ENCODE measurements around the gene KIFC3.

The KIFC3 gene

DNA sequence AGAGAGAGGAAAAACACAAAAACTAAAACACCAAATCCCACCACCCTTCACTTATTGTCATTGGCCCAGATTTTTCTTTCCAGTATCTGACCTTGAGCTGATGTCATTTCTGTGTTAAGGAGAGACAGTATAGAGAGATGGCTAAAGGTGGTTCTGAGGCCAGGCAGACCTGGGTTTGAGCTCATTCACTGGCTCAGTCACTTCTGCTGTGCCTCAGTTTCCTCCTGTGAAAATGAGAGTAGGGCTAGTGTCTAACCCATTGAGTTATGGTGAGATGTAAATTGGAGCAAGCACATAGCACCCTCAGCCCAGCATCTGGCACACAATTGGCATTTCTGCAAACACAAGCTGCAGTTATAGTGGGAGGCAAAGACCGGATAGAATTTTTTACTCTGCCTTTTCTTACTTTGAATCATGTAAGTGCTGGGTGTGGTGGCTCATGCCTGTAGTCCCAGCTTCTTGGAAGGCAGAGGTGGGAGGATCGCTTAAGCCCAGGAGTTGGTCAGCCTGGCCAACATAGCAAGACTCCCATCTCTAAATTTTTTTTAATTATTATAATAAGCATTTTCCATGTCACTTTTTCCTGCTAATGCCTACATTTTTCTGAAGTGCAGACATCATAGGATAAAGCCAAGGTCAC, 6.4 kb upstream of the KIFC3 start:
- no peak for DNase-seq (ENCODE audit: low read depth, low spot score)
- in situ Hi-C loops (cut with HindIII; ENCODE audit: low sequenced_read_pairs): no loop called here
- peak overlapping the region; percentile 9 for H3K4me3 ChIP-seq (ENCODE audit: low read depth, low read length)
- TF ChIP-seq CTCF (IDR thresholded peaks at IDR 0.05; ENCODE audit: low read depth, low read length): no peak

DNA sequence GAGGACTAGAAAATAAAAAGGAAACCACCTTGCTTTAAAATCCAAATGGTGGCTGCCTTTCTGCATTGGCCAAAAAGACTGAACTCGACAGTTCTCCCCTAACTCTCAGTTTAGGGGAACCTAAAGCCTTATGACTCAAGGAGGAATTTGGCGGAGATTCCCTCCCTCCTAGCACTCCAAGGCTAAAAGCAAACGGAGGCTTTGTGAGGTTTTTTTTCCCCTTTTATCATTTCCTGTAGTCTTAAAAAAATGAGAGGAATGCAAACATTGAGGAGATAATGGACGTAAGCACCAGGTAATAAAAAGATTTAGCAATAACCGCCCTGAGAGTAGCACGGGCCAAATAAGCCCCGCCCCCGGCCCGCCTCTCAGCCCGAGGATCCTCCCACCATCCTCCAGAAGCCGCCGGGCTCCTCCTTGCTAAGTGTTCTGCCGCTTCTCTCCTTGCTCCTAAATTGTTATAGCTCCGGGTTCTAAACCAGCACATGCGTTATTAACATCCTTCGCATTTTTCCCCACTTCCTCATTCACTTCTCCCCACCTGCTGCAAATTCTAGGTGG, 5.8 kb upstream of the KIFC3 start:
- TF ChIP-seq CTCF (IDR thresholded peaks at IDR 0.05; ENCODE audit: low read depth, low read length): no peak
- peak overlapping the region; percentile 9 for H3K4me3 ChIP-seq (ENCODE audit: low read depth, low read length)
- DNase-seq (ENCODE audit: low read depth, low spot score): peak; percentile 87
- in situ Hi-C loops (cut with HindIII; ENCODE audit: low sequenced_read_pairs): no loop called here

DNA sequence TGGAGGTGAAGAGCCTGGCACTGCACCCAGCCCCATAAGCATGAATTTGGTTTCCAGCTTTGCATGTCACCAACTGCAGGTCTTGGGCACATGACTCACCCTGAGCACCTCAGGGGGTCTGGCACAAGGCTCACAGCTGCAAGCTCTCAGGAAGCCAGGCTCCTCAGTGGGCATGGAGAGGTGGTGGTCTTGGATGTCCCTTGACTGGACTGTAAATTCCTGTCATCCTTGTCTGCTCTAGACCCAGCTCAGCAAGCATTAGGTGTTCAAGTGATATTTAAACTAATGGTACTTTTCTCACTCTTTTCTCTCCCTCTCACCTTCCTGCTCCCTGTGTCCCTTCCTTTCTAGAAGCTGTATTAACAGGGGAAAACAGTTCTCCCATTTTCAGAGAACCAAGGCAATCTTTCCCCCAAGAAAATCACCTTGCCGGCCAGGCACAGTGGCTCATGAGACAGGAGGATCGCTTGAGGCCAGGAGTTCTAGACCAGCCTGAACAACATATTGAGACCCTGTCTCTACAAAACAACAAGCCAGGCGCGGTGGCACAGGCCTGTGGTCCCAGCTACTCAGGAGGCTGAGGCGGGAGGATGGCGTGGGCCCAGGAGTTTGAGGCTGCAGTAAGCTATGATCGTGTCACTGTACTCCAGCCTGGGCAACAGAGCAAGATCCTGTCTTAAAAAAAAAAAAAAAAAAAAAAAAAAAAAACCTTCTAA, 5.1 kb upstream of the KIFC3 start:
- H3K4me3 ChIP-seq (ENCODE audit: low read depth, low read length): no peak overlapping the region
- no peak for TF ChIP-seq CTCF (IDR thresholded peaks at IDR 0.05; ENCODE audit: low read depth, low read length)
- DNase-seq (ENCODE audit: low read depth, low spot score): peak; percentile 64
- in situ Hi-C loops (cut with HindIII; ENCODE audit: low sequenced_read_pairs): no loop called here

DNA sequence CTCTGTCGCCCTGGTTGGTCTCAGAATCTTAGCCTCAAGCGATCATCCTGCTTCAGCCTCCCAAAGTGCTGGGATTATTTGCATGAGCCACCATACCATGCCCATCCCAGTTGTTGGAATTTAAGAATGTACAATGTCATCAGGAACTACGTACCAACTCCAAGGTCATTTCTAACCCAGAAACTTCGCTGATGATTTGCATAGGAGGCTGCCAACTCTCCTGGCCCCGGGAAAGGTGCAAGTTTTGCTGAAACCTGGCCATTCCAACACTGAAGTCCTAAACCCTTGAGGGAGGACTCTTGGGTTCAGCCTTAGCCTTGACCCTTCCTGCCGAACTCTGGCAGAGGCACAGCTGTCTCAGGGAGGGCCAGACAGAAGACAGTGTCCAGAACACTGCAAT, 2.9 kb upstream of the KIFC3 start:
- in situ Hi-C loops (cut with HindIII; ENCODE audit: low sequenced_read_pairs): no loop called here
- no peak for DNase-seq (ENCODE audit: low read depth, low spot score)
- H3K4me3 ChIP-seq (ENCODE audit: low read depth, low read length): no peak overlapping the region
- no peak for TF ChIP-seq CTCF (IDR thresholded peaks at IDR 0.05; ENCODE audit: low read depth, low read length)

GRCh38 chr16:57804111-57804837, 2.0 kb upstream of the KIFC3 start:
- in situ Hi-C loops (cut with HindIII; ENCODE audit: low sequenced_read_pairs): no loop called here
- no peak overlapping the region for H3K4me3 ChIP-seq (ENCODE audit: low read depth, low read length)
- DNase-seq (ENCODE audit: low read depth, low spot score): no peak
- TF ChIP-seq CTCF (IDR thresholded peaks at IDR 0.05; ENCODE audit: low read depth, low read length): no peak

DNA sequence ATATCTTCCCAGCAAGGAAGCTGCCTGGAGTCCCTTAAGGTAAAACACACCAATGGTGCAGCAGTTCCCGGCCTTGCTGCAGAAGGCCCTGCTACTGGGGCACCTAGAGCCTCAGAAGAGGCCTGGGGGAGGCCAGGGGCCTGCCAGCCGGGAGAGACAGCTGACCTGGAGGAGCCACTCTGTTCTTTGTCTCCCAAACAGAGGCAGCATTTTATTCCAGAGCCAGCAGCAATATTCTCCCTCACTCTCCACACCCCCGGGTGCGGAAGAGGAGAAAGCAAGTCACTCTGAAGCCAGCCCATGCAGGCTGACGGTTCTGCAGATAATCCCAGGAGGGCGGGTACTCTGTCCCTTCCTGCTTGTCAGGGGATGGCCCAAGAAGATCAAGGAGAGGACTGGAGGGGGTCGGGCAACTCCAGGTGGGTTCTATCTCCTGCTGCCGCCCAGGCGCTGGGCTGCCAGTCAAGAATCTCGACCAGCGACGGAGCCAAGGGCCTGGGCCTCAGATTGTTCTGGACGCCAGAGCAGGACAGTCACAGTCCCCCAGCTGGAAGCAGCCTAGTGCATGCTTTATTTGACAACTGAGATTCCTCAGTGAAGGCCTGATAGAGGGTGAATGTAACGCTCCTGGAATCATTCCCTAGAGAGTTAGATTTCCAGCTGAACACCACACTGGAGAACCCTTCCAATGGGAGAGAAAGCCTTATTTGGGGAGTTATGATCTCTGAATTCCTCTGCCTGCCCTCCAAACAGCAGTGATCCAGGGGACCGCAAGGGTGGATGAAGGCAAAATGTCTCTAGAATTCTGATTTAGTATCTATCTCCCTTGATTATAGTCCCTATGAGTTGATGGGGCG, 1.1 kb upstream of the KIFC3 start:
- in situ Hi-C loops (cut with HindIII; ENCODE audit: low sequenced_read_pairs): no loop called here
- no peak for TF ChIP-seq CTCF (IDR thresholded peaks at IDR 0.05; ENCODE audit: low read depth, low read length)
- H3K4me3 ChIP-seq (ENCODE audit: low read depth, low read length): no peak overlapping the region
- DNase-seq (ENCODE audit: low read depth, low spot score): no peak
